AG04449 (cell line): ENCODE data around the gene GLDC.

Experiments used
- CTCF ChIA-PET: fragments of 350-600 bp; formaldehyde crosslinking; extraction: SDS; loops from one replicate; lab custom pipeline; 2021; ENCODE audit warnings: antibody characterized with exemption; lab: Yijun Ruan, JAX
- POLR2A ChIA-PET: fragments of 400-600, 350-600 bp; formaldehyde crosslinking; extraction: SDS; loops from one replicate; lab custom pipeline; 2020; ENCODE audit warnings: antibody characterized with exemption, inconsistent platforms; lab: Yijun Ruan, JAX
- DNase-seq: peaks from one replicate; pipeline ENCODE4 v3.0.0-alpha.2; 2010; ENCODE audit warnings: low read depth, low spot score
- H3K4me3 ChIP-seq: 2 replicates; pipeline ENCODE4 v1.5.1; 2011; ENCODE audit warnings: low read depth, mild to moderate bottlenecking, control low read depth, low read length
- TF ChIP-seq, protein P1 (sequence below): IDR thresholded peaks from one replicate; pipeline ENCODE4 v1.5.1; 2011; ENCODE audit warnings: mild to moderate bottlenecking, moderate library complexity, low read length, control low read depth, inconsistent platforms; ENCODE audit not compliant: insufficient read depth; ENCODE audit errors: missing control alignments

The GLDC gene

DNA sequence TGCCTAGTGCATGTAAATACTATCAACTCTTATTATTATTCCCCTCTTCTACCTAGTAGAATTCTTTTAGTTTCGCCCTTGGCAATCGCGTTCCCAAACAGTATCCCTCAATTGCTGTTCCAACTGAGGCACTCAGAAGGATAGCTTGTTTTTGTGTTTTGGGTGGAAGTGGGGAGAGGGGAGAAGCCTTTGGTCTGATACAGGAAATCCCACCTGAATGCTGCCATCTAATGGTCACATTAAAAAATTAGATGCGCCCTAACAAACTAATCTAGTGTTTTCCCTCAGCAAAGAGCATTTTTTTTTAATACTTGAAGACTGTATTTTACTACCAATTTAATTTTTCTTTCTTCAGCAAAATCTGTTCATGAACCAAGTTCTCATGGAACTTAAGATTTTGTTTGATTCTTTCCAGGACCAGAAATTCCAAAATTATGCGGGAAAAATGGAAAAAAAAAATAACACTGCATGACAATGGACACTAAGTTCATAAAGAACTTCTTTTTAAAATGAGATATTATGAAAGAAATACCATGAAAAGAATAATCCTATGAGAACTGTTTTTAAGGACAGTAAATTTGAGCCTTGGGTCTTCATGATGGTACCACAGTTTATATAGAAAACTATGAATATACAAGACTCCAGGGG is 22.2 kb upstream of the GLDC start:
- no peak for DNase-seq
- ChIA-PET POLR2A (no interaction called here), CTCF (interaction anchor here (0.6 to 2.3 kb wide), 25 partner anchors 9 to 752 kb away, joined by 3 to 21 read pairs (median 4); no protein-coding TSS in a partner anchor)
- TF ChIP-seq, protein P1, sequence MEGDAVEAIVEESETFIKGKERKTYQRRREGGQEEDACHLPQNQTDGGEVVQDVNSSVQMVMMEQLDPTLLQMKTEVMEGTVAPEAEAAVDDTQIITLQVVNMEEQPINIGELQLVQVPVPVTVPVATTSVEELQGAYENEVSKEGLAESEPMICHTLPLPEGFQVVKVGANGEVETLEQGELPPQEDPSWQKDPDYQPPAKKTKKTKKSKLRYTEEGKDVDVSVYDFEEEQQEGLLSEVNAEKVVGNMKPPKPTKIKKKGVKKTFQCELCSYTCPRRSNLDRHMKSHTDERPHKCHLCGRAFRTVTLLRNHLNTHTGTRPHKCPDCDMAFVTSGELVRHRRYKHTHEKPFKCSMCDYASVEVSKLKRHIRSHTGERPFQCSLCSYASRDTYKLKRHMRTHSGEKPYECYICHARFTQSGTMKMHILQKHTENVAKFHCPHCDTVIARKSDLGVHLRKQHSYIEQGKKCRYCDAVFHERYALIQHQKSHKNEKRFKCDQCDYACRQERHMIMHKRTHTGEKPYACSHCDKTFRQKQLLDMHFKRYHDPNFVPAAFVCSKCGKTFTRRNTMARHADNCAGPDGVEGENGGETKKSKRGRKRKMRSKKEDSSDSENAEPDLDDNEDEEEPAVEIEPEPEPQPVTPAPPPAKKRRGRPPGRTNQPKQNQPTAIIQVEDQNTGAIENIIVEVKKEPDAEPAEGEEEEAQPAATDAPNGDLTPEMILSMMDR = peak; percentile 24
- H3K4me3 ChIP-seq = no peak overlapping the region

DNA sequence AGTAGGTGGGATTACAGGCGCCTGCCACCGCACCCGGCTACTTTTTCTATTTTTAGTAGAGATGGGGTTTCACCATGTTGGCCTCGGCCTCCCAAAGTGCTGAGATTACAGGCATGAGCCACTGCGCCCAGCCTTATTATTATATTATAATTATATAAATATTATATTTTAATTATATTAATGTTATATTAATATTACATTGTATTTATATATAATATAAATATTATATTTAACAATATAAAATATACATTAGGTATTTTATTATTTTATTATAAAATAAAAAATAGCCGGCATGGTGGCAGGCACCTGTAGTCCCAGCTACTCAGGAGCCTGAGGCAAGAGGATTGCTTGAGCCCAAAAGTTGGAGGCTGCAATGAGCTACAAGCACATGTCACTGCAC is 21.6 kb upstream of the GLDC start:
- CTCF ChIA-PET = interaction anchor here (0.6 to 2.3 kb wide), 25 partner anchors 10 to 751 kb away, joined by 3 to 21 read pairs (median 4); no protein-coding TSS in a partner anchor
- no peak overlapping the region for H3K4me3 ChIP-seq
- POLR2A ChIA-PET = no interaction called here
- no peak for DNase-seq
- TF ChIP-seq, protein P1 = no peak

DNA sequence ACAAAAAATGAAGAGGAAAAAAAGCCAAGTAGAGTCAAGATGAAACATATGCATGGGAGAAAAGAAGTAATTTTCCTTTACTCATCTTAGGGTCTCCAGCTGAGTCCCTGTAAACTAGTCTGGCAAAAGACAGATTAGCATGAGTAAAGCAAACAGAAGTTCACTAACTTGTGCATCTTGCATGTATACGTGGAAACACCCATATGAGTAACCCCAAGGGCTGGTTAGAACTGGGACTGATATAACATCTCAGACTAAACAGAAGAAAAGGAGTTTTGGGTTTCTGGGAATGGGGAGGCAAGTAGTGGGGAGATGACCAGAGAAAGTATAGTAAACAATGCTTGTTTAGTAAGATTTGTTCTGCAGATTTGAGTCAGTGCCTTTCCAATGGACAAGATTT is 20.1 kb upstream of the GLDC start:
- CTCF ChIA-PET = interaction anchor here (1.1 to 1.5 kb wide), 2 partner anchors 81 to 312 kb away, joined by 3 to 8 read pairs; no protein-coding TSS in a partner anchor
- POLR2A ChIA-PET = no interaction called here

DNA sequence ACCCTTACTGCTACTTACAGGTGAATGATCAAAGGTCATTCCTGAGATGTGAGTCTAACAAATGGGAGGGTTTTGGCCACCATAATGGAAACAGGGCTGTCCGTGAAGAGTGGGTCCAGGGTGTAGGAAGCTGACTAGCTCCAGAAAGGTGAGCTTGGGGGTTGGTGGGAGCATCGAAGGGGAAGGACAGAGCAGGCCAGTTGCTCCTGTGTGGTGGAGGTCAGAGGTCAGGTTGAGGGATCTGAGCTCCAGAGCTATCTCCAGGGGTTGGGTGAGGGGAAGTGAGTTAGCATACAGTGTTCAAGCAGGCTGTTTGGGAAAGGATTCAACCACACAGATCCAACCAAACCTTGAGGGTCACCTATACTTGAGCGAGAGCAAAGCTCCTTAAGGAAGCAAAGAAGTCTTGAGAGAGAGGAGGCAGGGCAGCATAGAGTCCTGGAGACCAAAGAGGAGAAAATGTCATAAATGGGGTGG is 18.7 kb upstream of the GLDC start:
- ChIA-PET CTCF (interaction anchor here (1.2 kb wide), 1 partner anchor 14 kb away, joined by 4 read pairs; no protein-coding TSS in a partner anchor), POLR2A (no interaction called here)
- H3K4me3 ChIP-seq = no peak overlapping the region
- DNase-seq = no peak
- TF ChIP-seq, protein P1 = no peak

More for the DNA sequence above, 20.1 kb upstream of the GLDC start:
- no peak overlapping the region for H3K4me3 ChIP-seq
- no peak for DNase-seq
- TF ChIP-seq, protein P1 = no peak

DNA sequence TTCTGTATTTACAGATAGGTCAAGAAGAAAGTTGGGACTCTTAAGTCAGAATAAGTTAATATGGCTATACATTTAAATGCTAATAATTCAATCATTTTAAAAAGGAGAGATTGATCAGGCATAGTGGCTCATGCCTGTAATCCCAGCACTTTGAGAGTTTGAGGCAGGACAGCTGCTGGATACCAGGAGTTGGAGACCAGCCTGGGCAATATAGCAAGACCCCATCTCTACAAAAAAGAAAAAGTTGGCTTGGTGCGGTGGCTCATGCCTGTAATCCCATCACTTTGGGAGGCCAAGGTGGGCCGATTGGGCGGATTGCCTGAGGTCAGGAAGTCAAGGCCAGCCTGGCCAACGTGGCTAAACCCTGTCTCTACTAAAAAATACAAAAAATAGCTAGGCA is 15.0 kb upstream of the GLDC start:
- POLR2A ChIA-PET = no interaction called here
- no peak overlapping the region for H3K4me3 ChIP-seq
- TF ChIP-seq, protein P1 = no peak
- DNase-seq = no peak
- CTCF ChIA-PET = no interaction called here

DNA sequence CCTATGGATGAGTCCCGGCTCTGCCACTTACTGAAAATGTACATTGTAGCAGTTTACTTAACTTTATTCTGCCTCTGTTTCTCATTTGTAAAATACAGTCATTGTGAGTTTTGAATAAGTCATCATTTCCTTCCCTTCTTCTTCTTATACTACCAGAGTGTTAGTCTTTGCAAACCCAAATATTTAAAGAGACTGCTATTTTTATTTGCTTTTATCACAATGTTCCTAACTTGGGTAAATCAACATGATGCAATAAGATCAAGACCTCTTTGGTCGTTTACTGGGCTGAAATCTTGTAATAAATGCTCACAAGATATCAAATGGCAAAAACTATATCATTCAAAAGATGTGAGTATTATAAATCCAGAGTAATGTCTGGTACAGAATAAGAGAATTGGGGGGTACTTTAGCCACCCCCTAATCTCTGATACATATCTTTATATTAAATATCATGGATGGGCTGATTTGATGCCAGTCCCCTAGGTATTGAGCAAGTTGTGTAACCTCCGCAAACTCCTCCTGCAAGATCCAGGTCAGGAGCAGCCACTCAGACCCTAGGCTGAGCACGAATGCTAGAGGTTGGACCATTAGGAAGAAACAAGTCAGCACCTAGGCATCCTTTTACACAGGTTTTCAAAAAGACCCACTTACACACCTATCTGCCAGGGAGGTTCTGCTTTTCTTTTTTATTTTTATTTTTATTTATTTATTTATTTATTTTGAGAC is 13.3 kb upstream of the GLDC start:
- POLR2A ChIA-PET = no interaction called here
- CTCF ChIA-PET = interaction anchor here (2.8 kb wide), 1 partner anchor 9 kb away, joined by 10 read pairs; no protein-coding TSS in a partner anchor
- no peak for DNase-seq
- H3K4me3 ChIP-seq = no peak overlapping the region
- TF ChIP-seq, protein P1 = no peak
